Thyroid gland (tissue), 4 donors: ENCODE results near the gene RNF32.

Experiments used
- POLR2A ChIP-seq, 2 donors: fragments of 450-650 bp; IDR thresholded peaks; one replicate each; pipeline ENCODE4 v1.6.1; 2017; ENCODE audit warnings: antibody characterized with exemption in 2 of 2, mild to moderate bottlenecking in 2 of 2, moderate library complexity in 1 of 2
- TF ChIP-seq, protein P1 (sequence below), 6 experiments: fragments of 200-600 bp in 3 of 6; fragments of 450-650 bp in 3 of 6; sonication (generic) in 3 of 6; IDR thresholded peaks; one replicate each; pipeline ENCODE4 v1.5.1; 2016 to 2019; ENCODE audit warnings: antibody characterized with exemption in 6 of 6, mild to moderate bottlenecking in 2 of 6, inconsistent platforms in 1 of 6, moderate library complexity in 1 of 6

GRCh38 chr7:156659961-156660360, 19.4 kb downstream of the RNF32 start:
- TF ChIP-seq, protein P1, sequence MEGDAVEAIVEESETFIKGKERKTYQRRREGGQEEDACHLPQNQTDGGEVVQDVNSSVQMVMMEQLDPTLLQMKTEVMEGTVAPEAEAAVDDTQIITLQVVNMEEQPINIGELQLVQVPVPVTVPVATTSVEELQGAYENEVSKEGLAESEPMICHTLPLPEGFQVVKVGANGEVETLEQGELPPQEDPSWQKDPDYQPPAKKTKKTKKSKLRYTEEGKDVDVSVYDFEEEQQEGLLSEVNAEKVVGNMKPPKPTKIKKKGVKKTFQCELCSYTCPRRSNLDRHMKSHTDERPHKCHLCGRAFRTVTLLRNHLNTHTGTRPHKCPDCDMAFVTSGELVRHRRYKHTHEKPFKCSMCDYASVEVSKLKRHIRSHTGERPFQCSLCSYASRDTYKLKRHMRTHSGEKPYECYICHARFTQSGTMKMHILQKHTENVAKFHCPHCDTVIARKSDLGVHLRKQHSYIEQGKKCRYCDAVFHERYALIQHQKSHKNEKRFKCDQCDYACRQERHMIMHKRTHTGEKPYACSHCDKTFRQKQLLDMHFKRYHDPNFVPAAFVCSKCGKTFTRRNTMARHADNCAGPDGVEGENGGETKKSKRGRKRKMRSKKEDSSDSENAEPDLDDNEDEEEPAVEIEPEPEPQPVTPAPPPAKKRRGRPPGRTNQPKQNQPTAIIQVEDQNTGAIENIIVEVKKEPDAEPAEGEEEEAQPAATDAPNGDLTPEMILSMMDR (IDR thresholded peaks at IDR 0.05) = no peak
- TF ChIP-seq POLR2A (IDR thresholded peaks at IDR 0.05) = no peak
